WTC11 (cell line): Measurements from ENCODE around the gene NALF2.

Experiments
- AFF4 ChIP-seq: sonication (generic); formaldehyde crosslinking; IDR thresholded peaks from 2 replicates; pipeline ENCODE4 v1.8.1; 2023; ENCODE audit warnings: mild to moderate bottlenecking, missing genetic modification reagents, borderline replicate concordance
- ATF2 ChIP-seq: sonication (generic); formaldehyde crosslinking; IDR thresholded peaks from 2 replicates; pipeline ENCODE4 v1.8.1; 2022; ENCODE audit warnings: low read depth, missing genetic modification reagents, borderline replicate concordance
- CREM ChIP-seq: sonication (generic); formaldehyde crosslinking; IDR thresholded peaks from 2 replicates; pipeline ENCODE4 v1.8.1; 2022; ENCODE audit warnings: mild to moderate bottlenecking, missing genetic modification reagents, moderate library complexity
- CTCF ChIP-seq: fragments of 200-600 bp; IDR thresholded peaks from 2 replicates; pipeline ENCODE4 v1.8.0; 2022; ENCODE audit warnings: antibody characterized with exemption
- NFE2L1 ChIP-seq: sonication (generic); formaldehyde crosslinking; IDR thresholded peaks from 2 replicates; pipeline ENCODE4 v1.8.1; 2023; ENCODE audit warnings: missing genetic modification reagents
- NFYB ChIP-seq: sonication (generic); formaldehyde crosslinking; conservative IDR thresholded peaks from 2 replicates; pipeline ENCODE4 v1.8.0; 2022; ENCODE audit warnings: low read depth, missing genetic modification reagents
- NR3C1 ChIP-seq: sonication (generic); formaldehyde crosslinking; conservative IDR thresholded peaks from 2 replicates; pipeline ENCODE4 v1.8.1; 2023; ENCODE audit warnings: low read depth, mild to moderate bottlenecking, missing genetic modification reagents
- PREB ChIP-seq: sonication (generic); formaldehyde crosslinking; IDR thresholded peaks from 2 replicates; pipeline ENCODE4 v1.8.1; 2022; ENCODE audit warnings: mild to moderate bottlenecking, missing genetic modification reagents, moderate library complexity, borderline replicate concordance
- TP53 ChIP-seq: sonication (generic); formaldehyde crosslinking; IDR thresholded peaks from 2 replicates; pipeline ENCODE4 v1.8.1; 2023; ENCODE audit warnings: mild to moderate bottlenecking, missing genetic modification reagents
- ZNF121 ChIP-seq: sonication (generic); formaldehyde crosslinking; IDR thresholded peaks from 2 replicates; pipeline ENCODE4 v1.8.0; 2023; ENCODE audit warnings: missing genetic modification reagents
- ZNF512 ChIP-seq: sonication (generic); formaldehyde crosslinking; IDR thresholded peaks from 2 replicates; pipeline ENCODE4 v1.8.1; 2022; ENCODE audit warnings: missing genetic modification reagents, borderline replicate concordance

- TF ChIP-seq CTCF (no peak), NR3C1 (CRISPR knock-in tag) (no peak), AFF4 (no peak), TP53 (CRISPR knock-in tag) (no peak), NFYB (no peak), PREB (CRISPR knock-in tag) (no peak), ZNF121 (CRISPR knock-in tag) (no peak), ATF2 (CRISPR knock-in tag) (no peak), NFE2L1 (CRISPR knock-in tag) (no peak), CREM (CRISPR knock-in tag) (no peak), ZNF512 (CRISPR knock-in tag) (no peak)
Measured at GRCh38 chrX:69543572-69543971, 39.4 kb downstream of the NALF2 start.
